ENCODE measurements around the gene MED20.

MED20 gene

DNA sequence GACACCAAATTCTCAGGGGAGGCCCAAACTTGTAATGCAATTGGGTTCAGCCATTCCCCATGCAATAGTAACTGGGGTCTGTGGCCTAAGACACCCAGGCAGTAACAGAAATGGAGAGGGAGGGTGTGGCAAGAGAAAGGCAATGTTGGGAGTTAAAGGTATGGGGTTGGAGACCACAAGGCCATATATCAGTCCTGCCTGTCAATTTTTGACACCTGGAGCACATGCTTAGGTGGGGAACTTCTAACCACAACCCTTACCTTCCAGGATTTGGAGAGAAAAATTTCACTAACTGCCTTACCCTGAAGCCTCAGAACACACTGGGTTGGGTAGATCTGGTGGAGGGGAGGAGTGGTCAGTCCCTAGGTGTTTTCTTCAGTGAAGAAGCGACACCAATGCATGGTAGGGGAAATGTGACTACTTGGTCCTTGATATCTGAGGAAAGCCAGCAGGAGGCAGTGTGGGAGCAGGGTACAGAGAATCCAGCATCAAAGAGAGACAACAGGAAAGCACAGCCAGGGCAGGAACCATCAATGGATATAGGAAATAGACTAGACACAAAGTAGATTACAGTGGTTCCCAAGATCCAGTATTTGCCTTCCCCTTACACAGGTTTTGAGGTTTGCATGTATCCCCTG lies 18.9 kb downstream of the MED20 start:
- peak; percentile 75 for DNase-seq

DNA sequence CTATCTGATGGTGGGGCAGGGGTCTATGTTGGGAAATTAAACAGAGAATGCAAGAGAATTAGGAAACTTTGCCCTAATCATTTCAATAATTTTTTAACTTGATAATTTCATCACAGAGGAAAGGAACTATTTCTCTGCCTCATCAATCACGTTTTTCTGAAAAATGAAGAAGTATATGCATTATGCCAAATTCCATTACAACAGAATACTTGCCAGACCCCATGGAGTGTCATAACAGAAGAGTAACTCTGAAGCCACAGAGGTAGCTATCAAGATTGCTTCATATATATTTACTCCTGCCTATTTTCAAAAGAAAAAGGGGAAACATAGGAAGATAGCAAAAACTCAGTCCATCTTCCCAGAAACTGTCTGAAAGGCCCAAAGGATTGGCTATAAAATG lies 20.1 kb downstream of the MED20 start:
- no peak for DNase-seq

DNA sequence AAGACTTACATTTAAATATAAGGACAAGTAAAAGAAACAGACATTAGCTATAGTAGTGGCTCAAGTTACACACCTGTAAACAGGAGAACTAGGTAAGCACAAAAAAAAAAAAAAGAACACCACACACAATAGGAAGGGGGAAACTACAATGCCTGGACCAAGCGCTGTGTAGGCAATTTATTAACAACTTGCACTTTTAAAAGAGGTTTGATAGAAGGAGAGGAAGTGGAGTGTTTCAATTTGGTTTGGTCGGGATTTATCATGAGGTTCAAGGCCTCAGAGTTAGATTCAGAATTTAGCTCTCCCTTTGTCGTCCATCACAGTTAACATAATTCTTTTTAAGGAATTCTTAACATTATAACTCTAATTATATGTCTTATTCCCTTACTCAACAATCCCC lies 24.7 kb downstream of the MED20 start:
- no peak for DNase-seq

DNA sequence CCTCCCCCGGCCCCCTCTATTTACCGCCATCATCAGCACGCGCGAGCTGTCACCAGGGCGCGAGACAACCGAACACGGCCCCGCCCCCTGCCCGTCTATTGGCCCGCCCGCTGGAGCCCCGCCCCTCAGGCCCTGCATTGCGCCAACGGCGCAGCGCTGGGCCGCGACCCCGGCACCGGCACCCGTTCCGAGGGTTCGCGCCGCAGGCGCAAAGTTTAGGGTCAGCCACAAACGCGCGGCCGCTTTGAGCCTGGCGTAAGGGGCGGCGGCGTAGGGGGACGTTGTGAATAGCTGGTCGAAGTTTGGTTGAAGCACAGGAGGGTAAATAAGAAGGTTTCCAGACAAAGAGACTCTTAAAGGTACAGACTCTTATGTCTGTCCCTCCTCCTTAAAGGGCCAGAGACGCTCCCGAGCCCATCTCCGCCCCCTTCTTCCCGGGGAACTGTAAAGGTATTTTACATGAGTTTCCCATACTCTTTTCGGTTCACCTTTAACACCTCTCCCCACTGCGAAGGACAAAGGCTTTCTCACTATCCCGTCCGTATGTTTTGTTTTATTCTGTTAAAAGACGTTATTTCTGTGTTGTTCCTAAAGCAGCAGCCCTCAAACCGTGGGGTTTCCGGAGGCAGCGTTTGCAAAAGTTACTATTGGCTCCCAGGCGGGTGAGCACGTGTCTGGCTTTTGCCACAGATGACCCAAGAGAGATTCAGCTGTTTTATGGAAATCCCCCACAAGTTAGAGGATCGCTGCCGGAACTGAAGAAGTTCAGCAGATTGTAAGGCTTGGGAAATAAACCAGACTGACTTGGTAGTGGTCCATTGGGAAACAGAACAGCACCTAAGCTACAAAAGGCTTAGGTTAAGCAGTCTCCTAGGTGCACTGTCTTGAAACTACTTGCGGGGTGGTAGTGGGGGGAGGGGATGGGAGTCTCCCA lies 25.4 kb downstream of the MED20 start, which contains the start of gene USP49:
Gene USP49, minus strand, starts transcription at position 76 of the 934 bp plus-strand sequence. CDS start 88,392 bp downstream, outside the sequence.
- DNase-seq: peak; percentile 88

DNA sequence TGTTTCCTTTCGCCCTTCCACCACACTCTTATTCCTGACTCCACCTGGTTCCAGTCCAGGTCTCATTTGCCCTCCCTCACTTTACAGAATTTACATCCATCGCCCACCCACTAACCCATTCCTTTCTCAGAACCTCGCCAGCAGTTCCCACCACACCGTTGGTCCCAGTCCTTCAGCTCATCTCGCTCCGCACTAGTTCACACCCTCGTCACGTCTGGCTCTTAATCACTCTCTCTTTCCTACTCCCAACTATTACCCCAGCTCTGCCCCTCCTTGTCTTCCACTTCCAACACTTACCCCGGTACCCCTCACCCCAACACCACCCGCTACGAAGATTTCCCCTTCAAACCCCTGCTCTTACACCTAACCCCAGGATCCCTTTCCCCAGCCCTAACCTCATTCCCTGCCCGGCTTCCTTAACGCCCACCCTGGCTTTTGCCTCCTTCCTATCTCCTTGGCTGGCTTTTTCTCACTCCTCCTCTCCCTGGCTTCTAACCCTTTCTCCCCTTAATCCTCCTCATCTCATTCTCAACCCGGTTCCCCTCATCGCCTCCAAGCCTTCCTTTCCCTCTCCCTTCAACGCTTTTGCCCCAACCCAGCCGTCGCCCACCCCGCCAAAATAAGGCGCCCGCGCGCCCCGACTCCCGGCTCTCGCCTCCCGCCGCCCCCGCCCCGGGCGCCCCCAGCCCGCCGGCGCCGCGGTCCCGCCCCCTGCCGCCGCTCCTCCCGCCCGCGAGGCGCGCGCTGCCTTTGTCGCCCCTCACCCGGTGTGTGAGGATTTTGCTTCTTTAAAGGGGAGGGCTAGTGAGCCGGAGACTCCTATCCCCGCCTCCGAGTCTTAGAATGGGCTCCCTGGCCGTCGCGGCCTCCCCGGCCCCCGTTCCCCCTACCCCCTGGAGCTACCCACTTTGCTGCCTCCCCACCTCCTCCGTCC lies 26.3 kb downstream of the MED20 start:
- no peak for DNase-seq

DNA sequence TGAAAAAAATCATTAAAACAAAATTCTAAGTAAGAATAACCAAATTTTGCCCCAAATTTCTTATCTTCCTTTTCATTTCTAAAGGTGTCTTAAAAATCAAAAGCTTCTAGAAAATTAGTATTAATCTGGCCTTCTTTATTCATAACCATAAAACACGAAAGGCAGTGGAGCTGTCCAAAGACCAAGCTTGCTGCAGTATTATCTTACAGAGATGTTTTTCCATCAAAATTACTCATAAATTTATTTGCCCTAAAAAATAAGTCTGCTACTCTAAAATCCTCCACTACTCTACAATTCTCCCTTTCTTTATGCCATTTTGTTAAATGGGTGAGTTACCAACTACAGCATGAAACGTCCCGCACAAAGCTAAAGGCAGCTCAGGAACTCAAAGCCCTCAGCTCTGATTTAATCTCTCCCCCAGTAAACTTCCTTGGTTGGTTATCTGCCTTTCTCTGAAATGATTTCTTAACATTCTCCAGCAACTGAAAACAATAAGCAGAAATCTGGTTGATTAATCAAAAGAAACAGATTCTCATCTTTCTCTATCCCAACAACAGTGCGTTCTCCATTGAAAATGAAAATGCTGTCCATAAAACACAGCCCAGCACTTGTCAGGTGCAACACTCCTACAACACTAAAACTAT lies 27.9 kb downstream of the MED20 start:
- no peak for DNase-seq

DNA sequence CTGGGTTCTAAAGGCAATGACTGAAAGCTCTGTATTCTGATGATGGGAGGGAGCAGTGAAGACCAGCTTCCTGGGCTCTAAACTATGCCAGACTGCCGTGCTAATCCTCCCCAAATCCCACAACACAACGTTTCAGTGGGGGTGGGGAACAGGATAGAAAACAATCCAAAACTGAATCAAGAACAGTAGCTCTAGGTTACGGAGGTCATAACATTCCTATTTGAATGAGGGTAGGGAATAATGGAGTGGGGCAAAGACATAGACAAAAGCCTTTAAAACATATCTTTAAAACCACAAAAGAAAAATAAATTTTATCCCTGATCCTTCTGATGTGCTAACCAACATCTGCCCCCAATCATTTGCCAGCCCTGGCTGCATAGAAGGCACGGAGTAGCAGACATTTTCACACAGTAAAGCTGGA lies 33.6 kb downstream of the MED20 start:
- DNase-seq: no peak

DNA sequence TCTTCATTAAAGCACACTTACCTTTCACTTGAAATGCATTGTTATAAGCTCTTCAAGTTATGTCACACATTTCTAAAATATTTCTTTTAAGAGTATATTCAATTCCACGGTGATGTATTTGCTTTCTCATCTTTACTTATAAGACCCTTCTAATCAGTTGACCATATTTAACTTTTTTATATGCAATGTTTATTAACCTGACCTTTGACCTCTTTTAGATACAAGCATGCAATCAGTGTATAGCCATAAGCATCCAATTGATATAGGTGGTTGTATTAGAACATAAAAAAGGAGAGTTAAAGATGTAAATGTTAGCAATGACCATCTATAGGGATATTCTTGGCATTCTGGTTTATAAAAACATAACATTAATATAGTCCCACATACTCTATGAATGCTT lies 35.0 kb downstream of the MED20 start:
- DNase-seq: no peak

DNA sequence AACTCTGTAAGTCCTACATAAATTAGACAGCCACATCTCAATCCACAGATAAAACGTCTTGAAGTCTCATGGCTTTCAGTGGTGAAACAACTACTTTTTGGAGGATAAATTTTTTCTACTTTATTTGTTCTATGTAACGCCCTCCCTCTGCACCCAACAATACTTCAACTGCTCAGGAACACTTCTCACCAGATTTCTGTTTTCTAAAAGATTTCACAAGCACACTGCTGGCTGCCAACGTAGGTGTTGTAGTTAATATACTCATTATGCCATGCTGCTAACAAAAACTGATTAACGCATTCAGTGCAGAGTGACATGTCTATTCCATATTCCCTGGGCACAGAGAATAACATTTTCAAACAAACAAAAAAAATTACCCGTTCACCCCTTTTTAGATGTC lies 36.0 kb downstream of the MED20 start:
- DNase-seq: no peak

DNA sequence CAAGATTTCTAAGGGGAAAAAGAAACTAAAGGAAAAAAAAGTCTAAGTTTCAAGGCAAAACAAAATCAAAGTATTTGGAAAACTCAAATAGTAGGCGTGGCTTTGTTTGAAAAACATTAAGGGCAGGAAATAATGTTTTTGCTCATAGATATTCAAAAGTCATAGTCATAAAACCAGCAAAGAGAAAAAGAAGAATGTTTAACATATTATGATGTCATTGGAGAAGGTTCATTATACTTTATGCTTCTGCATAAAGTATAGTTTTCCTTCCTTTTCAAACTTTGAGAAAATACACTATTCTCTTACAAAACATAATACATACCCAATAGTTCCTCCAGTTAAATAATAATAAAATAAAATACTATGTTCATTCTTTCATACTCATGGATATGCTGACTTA lies 39.4 kb downstream of the MED20 start:
- DNase-seq: no peak

DNA sequence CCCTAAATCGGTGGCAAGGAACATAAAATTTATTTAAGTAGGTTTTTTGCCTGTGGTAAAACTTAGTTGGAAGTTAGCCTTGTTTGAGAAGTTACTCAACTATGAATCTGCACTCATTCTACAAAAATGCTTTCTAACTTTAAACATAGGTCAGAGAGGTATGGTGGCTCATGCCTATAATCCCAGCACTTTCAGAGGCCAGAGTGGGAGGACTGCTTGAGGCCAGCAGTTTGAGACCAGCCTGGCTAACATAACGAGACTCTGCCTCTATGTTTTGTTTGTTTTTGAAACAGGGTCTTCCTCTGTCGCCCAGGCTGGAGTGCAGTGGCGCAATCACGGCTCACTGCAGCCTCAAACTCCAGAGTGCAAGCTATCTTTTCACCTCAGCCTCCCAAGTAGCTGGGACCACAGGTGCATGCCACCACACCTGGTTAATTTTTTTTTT lies 42.0 kb downstream of the MED20 start:
- DNase-seq: no peak

DNA sequence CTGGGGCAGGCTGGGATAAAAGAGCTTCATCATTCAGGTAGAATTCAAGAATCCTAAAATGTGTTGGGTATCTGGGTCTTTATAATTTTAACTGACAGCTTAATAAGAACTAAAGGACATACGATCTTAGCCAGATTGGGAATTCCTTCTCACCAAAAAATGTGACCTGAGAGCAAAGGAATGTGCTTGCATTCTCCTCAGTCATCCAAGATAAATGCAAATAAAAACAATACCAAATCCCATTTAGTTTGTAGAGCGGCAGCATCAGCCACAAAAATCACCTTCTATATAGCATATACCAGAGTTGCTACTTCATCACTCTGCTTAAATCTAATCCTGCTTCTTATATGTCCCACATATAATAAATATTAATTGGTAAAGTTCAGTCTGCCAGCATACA lies 42.7 kb downstream of the MED20 start:
- DNase-seq: no peak

DNA sequence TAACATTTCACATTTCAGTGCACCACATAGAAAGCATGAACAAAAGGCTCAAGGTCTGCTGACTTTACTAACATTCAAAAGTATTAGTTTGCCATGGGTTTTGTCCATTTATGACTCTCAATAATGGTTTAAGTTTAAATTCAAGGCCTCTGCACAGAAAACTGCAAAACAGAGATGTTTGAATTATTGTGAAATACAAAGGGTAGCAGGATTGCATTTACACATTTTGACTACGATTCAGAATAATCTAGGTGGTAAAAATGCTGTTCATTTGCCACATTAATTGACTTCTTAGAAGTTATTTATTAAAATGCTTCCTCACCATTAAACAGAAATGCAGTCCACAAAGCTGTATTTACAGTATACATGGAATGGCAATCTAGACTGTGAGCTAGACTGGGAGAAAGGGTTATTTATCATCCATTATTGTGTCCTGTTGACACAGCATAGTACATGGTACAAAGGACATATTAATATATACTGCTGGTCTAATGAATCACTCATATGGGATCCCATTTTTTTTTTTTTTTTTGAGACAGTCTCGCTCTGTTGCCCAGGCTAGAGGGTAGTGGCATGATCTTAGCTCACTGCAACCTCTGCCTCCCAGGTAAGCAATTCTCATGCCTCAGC lies 43.8 kb downstream of the MED20 start:
- DNase-seq: no peak

DNA sequence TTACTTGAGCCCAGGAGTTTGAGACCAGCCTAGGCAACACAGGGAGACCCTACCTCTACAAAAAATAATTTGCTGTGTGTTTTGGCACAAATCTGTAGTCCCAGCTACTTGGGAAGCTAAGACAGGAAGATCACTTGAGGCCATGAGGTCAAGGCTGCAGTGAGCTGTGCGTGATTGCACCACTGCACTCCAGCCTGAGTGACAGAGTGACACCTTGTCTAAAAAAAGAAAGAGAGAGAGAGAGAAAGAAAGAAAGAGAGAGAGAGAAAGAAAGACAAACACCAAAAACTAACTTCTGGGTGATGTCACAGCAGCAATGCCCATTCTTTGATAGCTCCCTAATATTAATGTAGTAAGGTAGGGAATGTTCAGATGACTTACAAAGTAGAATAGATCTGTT lies 46.2 kb downstream of the MED20 start:
- DNase-seq: no peak

DNA sequence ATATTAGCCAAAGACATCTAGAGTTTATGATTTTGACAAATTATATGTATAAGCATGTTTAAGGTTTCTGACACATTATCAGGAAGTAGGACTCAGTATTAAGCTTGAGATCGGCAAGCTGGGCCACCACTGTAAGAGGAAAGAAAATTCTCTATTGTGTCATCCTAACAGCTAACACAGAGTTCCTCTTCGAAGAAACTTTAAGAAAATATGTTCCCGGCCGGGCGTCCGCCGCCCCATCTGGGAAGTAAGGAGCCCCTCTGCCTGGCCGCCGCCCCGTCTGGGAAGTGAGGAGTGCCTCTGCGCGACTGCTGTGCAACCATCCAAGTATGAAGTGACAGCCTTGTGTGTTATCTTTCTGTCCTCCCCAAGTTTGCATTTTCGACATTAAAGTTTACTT lies 48.8 kb downstream of the MED20 start:
- DNase-seq: no peak

DNA sequence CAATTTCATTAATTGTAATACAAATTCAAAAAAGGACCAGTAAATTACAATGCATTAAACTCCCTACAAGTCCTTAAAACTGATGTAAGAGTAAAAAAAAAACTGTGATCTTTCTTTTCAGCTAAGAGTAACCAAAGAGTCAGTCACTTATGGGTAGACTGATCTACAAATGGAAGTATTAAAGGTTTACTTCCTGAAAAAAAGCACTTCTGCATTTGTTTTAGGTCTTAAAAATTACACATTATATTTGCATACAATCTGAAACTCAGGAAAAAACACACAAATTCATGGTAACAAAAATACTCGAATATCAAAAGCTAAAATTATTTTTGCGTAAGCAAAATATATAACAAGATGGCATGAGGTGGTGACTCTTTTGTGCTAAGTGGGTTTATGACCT lies 49.2 kb downstream of the MED20 start:
- no peak for DNase-seq

DNA sequence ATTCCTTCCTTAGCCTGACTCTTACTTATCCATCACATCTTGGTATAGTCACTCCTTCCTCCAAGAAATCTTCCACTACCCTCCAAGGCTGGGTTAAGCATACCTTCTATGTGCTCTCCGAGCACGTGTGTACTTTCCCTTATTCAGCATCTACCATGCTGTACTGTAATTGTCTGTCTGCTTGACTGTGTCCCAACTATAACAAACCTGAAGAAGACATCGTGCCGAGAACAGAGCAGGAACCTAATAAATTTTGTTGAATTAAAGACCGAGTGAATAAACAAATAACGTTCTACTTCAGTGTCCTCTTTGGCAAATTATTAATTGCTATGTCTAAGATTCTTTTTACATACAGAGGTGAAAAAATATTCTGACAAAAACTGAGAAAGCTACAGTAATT lies 61.6 kb downstream of the MED20 start:
- no peak for DNase-seq

DNA sequence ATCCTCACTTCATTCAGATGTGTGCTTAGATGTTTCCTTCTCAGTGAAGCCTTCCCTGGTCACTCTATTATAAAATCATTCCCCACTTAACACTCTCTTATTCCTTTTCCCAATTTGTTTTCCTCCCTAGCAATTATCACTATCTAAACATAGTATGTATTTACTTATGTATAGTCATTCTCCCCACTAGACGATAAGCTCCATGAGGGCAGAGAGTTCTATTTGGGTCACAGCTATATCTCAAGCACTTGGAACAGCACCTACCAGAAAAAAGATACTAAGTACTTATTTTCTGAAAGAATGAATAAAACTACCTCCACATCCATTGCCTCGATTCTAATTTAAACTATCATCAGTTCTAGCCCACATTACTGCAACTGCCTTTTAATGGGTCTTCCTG lies 62.2 kb downstream of the MED20 start:
- no peak for DNase-seq
